K562 (cell line): ENCODE results near the gene SETD3. TPM values are rescaled to one million over a fixed set of nuclear protein-coding genes. Genes with fewer than 3 reads are reported as not detected.

Experiments
- ATAC-seq: fragments of 200-7000 bp; cut with Tn5 transposase; 3 replicates; pipeline ENCODE4 v1.9.1; 2020; ENCODE audit warnings: moderate library complexity
- BruUV-seq: library from RNA; stranded (reverse); fragments of 400-500 nt; replicated peaks from 2 replicates; lab custom pipeline; 2021; lab: Mats Ljungman, UMichigan
- CTCF ChIA-PET: fragments of 300-600 bp; formaldehyde crosslinking; extraction: SDS; loops from one replicate; lab custom pipeline; 2021; ENCODE audit warnings: low intra/inter-chr PET ratio; lab: Yijun Ruan, JAX
- POLR2A ChIA-PET: fragments of 300-600, 350-650 bp; sonication (Branson Sonifier 250); formaldehyde crosslinking; extraction: SDS; loops from one replicate; lab custom pipeline; 2021; ENCODE audit warnings: antibody characterized with exemption, inconsistent platforms; lab: Yijun Ruan, JAX
- DNase-seq, 4 experiments: peaks; one replicate each; pipeline versions ENCODE4 v3.0.0 to v3.0.0-alpha.2; 2011 to 2018; ENCODE audit warnings: low spot score in 3 of 4, mixed read lengths in 3 of 4; ENCODE audit errors: extremely low read depth in 1 of 4
- FAIRE-seq: peaks from 2 replicates; lab custom pipeline; 2011; peaks lifted over from hg19 to GRCh38; lab: Jason Lieb, UNC
- H2AFZ ChIP-seq: 2 replicates; pipeline ENCODE4 v1.6.0; 2011; ENCODE audit warnings: low read depth, low read length, control low read depth, inconsistent platforms
- H3K27ac ChIP-seq: fragments of 200-600 bp; 3 replicates; pipeline ENCODE4 v1.8.0; 2011; ENCODE audit warnings: low read depth, mild to moderate bottlenecking, control low read depth, inconsistent platforms, low read length, moderate library complexity, mixed read lengths; ENCODE audit errors: extremely low read depth
- H3K27me3 ChIP-seq, 2 experiments: fragments of 300-600 bp in 1 of 2; 2 replicates in 1 of 2; 3 replicates in 1 of 2; pipeline versions ENCODE4 v1.6.0 to v1.8.0; 2011; ENCODE audit warnings: inconsistent platforms in 2 of 2, low read length in 2 of 2, mild to moderate bottlenecking in 1 of 2, mixed read lengths in 1 of 2, moderate library complexity in 1 of 2; ENCODE audit not compliant: control insufficient read depth in 2 of 2, insufficient read depth in 2 of 2
- H3K36me3 ChIP-seq: fragments of 300-600 bp; 3 replicates; pipeline ENCODE4 v1.8.0; 2011; ENCODE audit warnings: mild to moderate bottlenecking, low read length, inconsistent platforms; ENCODE audit not compliant: control insufficient read depth, insufficient read depth
- H3K4me1 ChIP-seq, 2 experiments: fragments of 200-600 bp in 1 of 2; replicated peaks in 1 of 2; 2 replicates in 1 of 2; 3 replicates in 1 of 2; pipeline versions ENCODE4 v1.5.1 to v1.8.0; 2011; ENCODE audit warnings: inconsistent platforms in 2 of 2, low read length in 2 of 2, mild to moderate bottlenecking in 1 of 2, mixed read lengths in 1 of 2, moderate library complexity in 1 of 2; ENCODE audit not compliant: control insufficient read depth in 2 of 2, insufficient read depth in 2 of 2
- H3K4me2 ChIP-seq: 2 replicates; pipeline ENCODE4 v1.6.1; 2011; ENCODE audit warnings: low read length, control low read depth, inconsistent platforms, mixed read lengths; ENCODE audit not compliant: insufficient read depth
- H3K4me3 ChIP-seq: fragments of 200-600 bp; sonication (generic), shearing (Covaris generic); 2 replicates; pipeline ENCODE4 v1.5.1; 2016; ENCODE audit warnings: control low read depth, inconsistent platforms
- H3K79me2 ChIP-seq: fragments of 200-600 bp; 3 replicates; pipeline ENCODE4 v1.8.0; 2011; ENCODE audit warnings: low read length, inconsistent platforms; ENCODE audit not compliant: control insufficient read depth, insufficient read depth
- H3K9ac ChIP-seq, 2 experiments: 2 replicates each; pipeline versions ENCODE4 v1.6.0 to v1.6.1; 2011; ENCODE audit warnings: low read depth in 2 of 2, low read length in 2 of 2, control low read depth in 1 of 2, inconsistent platforms in 1 of 2, mild to moderate bottlenecking in 1 of 2, mixed read lengths in 1 of 2; ENCODE audit not compliant: insufficient read depth in 1 of 2
- H3K9me1 ChIP-seq: one replicate; pipeline ENCODE4 v1.6.0; 2011; ENCODE audit warnings: inconsistent platforms, mild to moderate bottlenecking, low read length, moderate library complexity; ENCODE audit not compliant: control insufficient read depth, insufficient read depth
- H3K9me3 ChIP-seq: replicated peaks from 2 replicates; pipeline ENCODE4 v1.5.1; 2011; ENCODE audit warnings: low read depth, low read length, inconsistent platforms; ENCODE audit not compliant: control insufficient read depth, insufficient read depth
- H4K20me1 ChIP-seq: replicated peaks from 2 replicates; pipeline ENCODE4 v1.6.1; 2011; ENCODE audit warnings: low read length, inconsistent platforms, mixed read lengths; ENCODE audit not compliant: control insufficient read depth, insufficient read depth
- BHLHE40 ChIP-seq: IDR thresholded peaks from 2 replicates; pipeline ENCODE4 v1.6.1; 2011; ENCODE audit warnings: low read length, improper control_type of control experiment
- CBX5 ChIP-seq: IDR thresholded peaks from 2 replicates; pipeline ENCODE4 v1.6.1; 2014; ENCODE audit warnings: low read depth, borderline replicate concordance
- ELF4 ChIP-seq: fragments of 450-650 bp; formaldehyde crosslinking; IDR thresholded peaks from 2 replicates; pipeline ENCODE4 v1.4.0; 2022; ENCODE audit warnings: missing genetic modification characterization
- FOXP4 ChIP-seq: sonication (generic); formaldehyde crosslinking; IDR thresholded peaks from 2 replicates; pipeline ENCODE4 v1.8.0; 2022; ENCODE audit warnings: mild to moderate bottlenecking, missing genetic modification reagents, borderline replicate concordance
- HSF4 ChIP-seq: fragments of 250-450 bp; sonication (Bioruptor Pico); IDR thresholded peaks from 2 replicates; pipeline ENCODE4 v2.1.2; 2022; ENCODE audit warnings: mild to moderate bottlenecking, moderate library complexity, borderline replicate concordance
- MTA3 ChIP-seq: fragments of 450-650 bp; formaldehyde crosslinking; IDR thresholded peaks from 2 replicates; pipeline ENCODE4 v1.6.1; 2017; ENCODE audit warnings: mild to moderate bottlenecking, borderline replicate concordance
- MXI1 ChIP-seq: IDR thresholded peaks from 2 replicates; pipeline ENCODE4 v1.6.1; 2011; ENCODE audit warnings: low read depth, mild to moderate bottlenecking, improper control_type of control experiment, low read length
- PHTF2 ChIP-seq: fragments of 250-450 bp; sonication (Bioruptor Pico); IDR thresholded peaks from 2 replicates; pipeline ENCODE4 v1.5.0; 2021; ENCODE audit warnings: mild to moderate bottlenecking
- SETDB1 ChIP-seq: IDR thresholded peaks from one replicate; pipeline ENCODE4 v1.6.1; 2012; ENCODE audit warnings: low read length, control low read depth, inconsistent platforms
- SRSF9 ChIP-seq: fragments of 200-400 bp; formaldehyde crosslinking; IDR thresholded peaks from 2 replicates; pipeline ENCODE4 v1.6.1; 2017; ENCODE audit warnings: low read depth, low read length, borderline replicate concordance
- ZNF263 ChIP-seq: sonication (generic); formaldehyde crosslinking; IDR thresholded peaks from 2 replicates; pipeline ENCODE4 v1.8.0; 2022; ENCODE audit warnings: mild to moderate bottlenecking, missing genetic modification reagents, borderline replicate concordance
- ZNF280A ChIP-seq: fragments of 450-650 bp; IDR thresholded peaks from 2 replicates; pipeline ENCODE4 v1.6.1; 2018; ENCODE audit warnings: mild to moderate bottlenecking, low read depth; ENCODE audit not compliant: partially characterized antibody
- ZNF696 ChIP-seq: fragments of 250-450 bp; sonication (Bioruptor Pico); conservative IDR thresholded peaks from 2 replicates; pipeline ENCODE4 v1.4.0; 2020; ENCODE audit warnings: mild to moderate bottlenecking, moderate library complexity
- WGBS: fragments of 100-300 bp; shearing (Covaris generic); methylation state at CpG from one replicate; pipeline ENCODE4 v1.1.6; 2016; ENCODE audit warnings: low coverage, mixed read lengths; ENCODE audit not compliant: insufficient coverage; ENCODE audit errors: missing lambda C conversion rate; 5-methylcytosine and 5-hydroxymethylcytosine counted together
- in situ Hi-C: fragments of 300-500 bp; cut with MboI; formaldehyde crosslinking; loops from 4 replicates; pipeline ENCODE4 v1.15.0; 2018; ENCODE audit warnings: inconsistent platforms, mixed read lengths
- intact Hi-C: fragments of 100-400 bp; cut with micrococcal nuclease; formaldehyde crosslinking; loops from 2 replicates; pipeline ENCODE4 v1.14.2; 2022
- polyA plus RNA-seq, 8 experiments: library from polyadenylated mRNA; depleted of rRNA in 4 of 8; stranded (reverse) in 5 of 8; unstranded in 3 of 8; fragments of >200 nt; fragmentation: Nextera tagmentation in 2 of 8; fragmentation: Illumina TruSeq in 1 of 8; extraction: Ambion mirVana in 2 of 8; extraction: Trizol in 1 of 8; gene quantifications; 2 replicates each; pipeline versions ENCODE4 v1.2.1 to v1.2.3, GENCODE V29; 2011 to 2014; ENCODE audit warnings: inconsistent platforms in 1 of 8, missing spikeins in 1 of 8
- total RNA-seq, 7 experiments: library from RNA; depleted of rRNA in 6 of 7; stranded (reverse); fragments of >200 nt in 6 of 7; fragmentation: Illumina TruSeq in 2 of 7; extraction: Trizol in 2 of 7; gene quantifications; 2 replicates each; pipeline versions ENCODE4 v1.2.1 to v1.2.3, GENCODE V29; 2011 to 2021; ENCODE audit warnings: low replicate concordance in 1 of 7
- TF ChIP-seq, protein P1 (sequence below), 2 experiments: IDR thresholded peaks; 2 replicates each; pipeline ENCODE4 v1.6.1; 2011; ENCODE audit warnings: borderline replicate concordance in 1 of 2, control low read depth in 1 of 2, low read depth in 1 of 2, low read length in 1 of 2, mild to moderate bottlenecking in 1 of 2, mixed read lengths in 1 of 2, moderate library complexity in 1 of 2; ENCODE audit not compliant: insufficient read depth in 1 of 2, insufficient read length in 1 of 2, poor library complexity in 1 of 2, severe bottlenecking in 1 of 2; ENCODE audit errors: extremely low read depth in 1 of 2

Gene SETD3
- total and polyA plus RNA-seq, 9 of the 15 experiments (the other 6 are each of a cell fraction or from before 2014, with no cell fraction given) = 8.5 to 35.9 (median 26.5) TPM

GRCh38 chr14:99451234-99451633 is 29.4 kb downstream of the SETD3 start (continued):
- TF ChIP-seq FOXP4 = no peak
- TF ChIP-seq ZNF280A = no peak
- no peak for TF ChIP-seq MXI1
- no peak for TF ChIP-seq ELF4 (CRISPR knock-in tag)
- TF ChIP-seq CBX5 = no peak
- TF ChIP-seq ZNF263 (CRISPR knock-in tag) = no peak
- TF ChIP-seq SRSF9 = no peak

DNA sequence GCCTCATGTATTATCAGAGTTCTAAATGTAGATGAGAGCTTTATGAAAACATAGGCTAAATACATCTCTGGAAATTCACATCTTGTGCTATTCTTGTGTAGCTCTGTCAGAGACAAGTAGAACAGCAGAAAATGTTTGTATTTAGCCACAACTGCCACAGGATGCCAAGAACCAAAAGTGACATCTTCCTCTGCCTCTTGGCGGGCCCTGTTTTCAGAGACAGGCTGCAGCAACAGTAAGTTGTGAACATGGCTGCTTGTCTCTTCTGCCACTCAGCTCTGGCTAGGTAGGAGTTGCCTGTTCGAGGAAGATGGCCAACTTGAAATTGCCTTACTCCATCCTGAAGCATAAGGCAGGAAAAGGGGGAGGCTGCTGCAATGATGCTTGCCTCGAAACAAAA is 30.4 kb downstream of the SETD3 start:
- Histone ChIP-seq H3K27me3 (no peaks in the 10 kb centered on the region), H3K79me2 (no peaks in the 10 kb centered on the region), H3K9ac (no peak overlapping the region), H3K9me3 (no peaks in the 10 kb centered on the region), H3K36me3 (peaks cover 36% of the 10 kb centered on the region; the same call in 2 of the 3 replicates), H3K27ac (no peak overlapping the region), H2AFZ (no peak overlapping the region), H3K4me3 (no peak overlapping the region), H3K4me1 (peaks cover 8 to 10% of the 10 kb centered on the region in 2 experiments; a peak in 3 of 5 replicates), H4K20me1 (peaks cover 6% of the 10 kb centered on the region; the same call in 1 of the 2 replicates), H3K4me2 (no peak overlapping the region)
- no peak for ATAC-seq
- POLR2A ChIA-PET = interaction anchor here (1.5 kb wide), 1 partner anchor 14 kb away, joined by 4 read pairs; no protein-coding TSS in a partner anchor
- CTCF ChIA-PET = no interaction called here
- 72% methylated on average over 3 of the region's 3 CpGs for WGBS
- in situ Hi-C loops = no loop called here
- no peak for DNase-seq
- intact Hi-C loops = no loop called here
- FAIRE-seq = no peak
- no TSS peak for BruUV-seq
- TF ChIP-seq MTA3 (no peak), BHLHE40 (no peak), PHTF2 (CRISPR knock-in tag) (no peak), ZNF696 (CRISPR knock-in tag) (no peak), SETDB1 (no peak), HSF4 (CRISPR knock-in tag) (no peak)
- TF ChIP-seq, protein P1, sequence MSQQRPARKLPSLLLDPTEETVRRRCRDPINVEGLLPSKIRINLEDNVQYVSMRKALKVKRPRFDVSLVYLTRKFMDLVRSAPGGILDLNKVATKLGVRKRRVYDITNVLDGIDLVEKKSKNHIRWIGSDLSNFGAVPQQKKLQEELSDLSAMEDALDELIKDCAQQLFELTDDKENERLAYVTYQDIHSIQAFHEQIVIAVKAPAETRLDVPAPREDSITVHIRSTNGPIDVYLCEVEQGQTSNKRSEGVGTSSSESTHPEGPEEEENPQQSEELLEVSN (IDR thresholded peaks at IDR 0.05; ENCODE audit: borderline replicate concordance in 1 of 2, extremely low read depth in 1 of 2, insufficient read depth in 1 of 2, insufficient read length in 1 of 2, low read depth in 1 of 2, low read length in 1 of 2, poor library complexity in 1 of 2, severe bottlenecking in 1 of 2) = no peak
- TF ChIP-seq, all 486 proteins: peak for 0
- H3K9me1 ChIP-seq = no peaks in the 10 kb centered on the region
